Suppressor macrophage treated with lipopolysaccharide for 4 hours (primary cell): ENCODE measurements around the gene FANCF.

Experiments
- DNase-seq: peaks from one replicate; pipeline ENCODE4 v3.0.0-alpha.2; 2020

FANCF gene

DNA sequence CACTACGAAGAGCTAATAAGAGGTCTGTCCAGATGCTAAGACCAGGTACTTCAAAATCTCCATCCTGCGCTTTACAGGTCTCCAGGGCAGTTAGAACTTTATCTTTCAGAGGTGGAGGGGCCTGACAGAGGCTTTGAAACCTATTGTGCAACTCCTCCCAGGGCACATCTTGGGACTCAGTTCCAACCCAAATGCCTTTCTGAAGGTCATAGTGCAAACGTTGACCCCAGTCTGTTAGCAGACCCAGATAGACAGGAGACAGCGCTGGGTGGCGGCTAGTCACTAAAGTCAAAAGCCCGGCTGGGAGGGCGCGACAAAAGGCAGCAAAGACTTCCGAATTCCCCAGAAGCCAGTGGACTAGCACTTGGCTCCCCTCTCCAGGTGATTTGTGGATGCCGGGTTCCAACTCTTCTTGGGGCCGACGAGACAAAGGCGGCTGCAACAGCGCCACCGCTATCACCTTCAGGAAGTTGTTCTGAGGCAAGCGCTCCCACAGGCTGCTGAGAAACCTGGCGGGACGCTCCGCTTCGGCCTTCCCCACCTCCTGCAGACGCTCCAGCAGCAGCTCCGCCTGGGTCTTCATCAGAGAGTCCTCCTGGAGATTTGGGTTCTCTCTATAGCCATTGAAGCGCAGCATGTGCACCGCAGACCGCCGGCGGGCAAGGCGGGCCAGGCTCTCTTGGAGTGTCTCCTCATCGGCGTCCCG, 728 bp downstream of the FANCF start:
- peak; percentile 48 for DNase-seq

DNA sequence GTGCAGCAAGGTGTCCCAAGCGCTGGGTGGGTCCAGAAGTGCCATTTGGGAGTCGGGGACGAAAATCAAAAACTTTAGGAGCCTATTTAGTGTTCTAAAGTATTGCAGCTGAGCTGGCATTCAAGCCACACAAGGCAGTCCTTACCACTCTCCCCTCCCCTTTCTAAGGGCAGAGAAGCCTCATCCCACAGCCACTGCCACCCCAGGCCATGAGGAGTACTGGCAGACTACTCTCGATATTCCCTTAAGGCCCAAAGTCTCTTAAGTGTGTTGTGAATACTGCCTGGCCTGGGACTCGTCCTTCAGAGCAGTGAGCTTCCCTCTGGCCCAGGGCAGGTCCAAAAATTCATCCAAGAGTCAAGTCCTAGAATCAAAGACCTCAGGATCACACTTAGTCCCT, 7.8 kb downstream of the FANCF start:
- no peak for DNase-seq

DNA sequence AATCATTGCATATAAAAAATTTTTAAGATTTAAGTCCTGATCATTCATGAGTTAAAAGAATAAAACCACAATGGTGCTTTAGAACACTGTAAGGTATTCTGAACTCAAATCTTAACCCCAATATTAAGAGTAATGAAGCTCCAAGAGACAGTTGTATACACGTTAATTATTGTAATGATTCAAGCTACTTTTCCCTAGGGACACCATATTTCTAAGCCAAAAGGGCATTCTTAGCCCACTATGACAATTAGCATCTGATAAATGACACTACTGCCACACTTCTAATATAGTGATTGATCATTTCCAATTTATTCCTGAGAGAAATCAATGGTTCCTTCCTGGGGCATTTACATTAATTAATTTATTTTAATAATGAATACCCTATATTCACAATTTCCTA, 21.7 kb downstream of the FANCF start:
- DNase-seq = no peak

- DNase-seq = no peak
Measured at GRCh38 chr11:22602504-22602903, 23.1 kb downstream of the FANCF start.

- DNase-seq = no peak
Measured at GRCh38 chr11:22599458-22599857, 26.2 kb downstream of the FANCF start.

GRCh38 chr11:22597062-22597461, 28.6 kb downstream of the FANCF start:
- DNase-seq = no peak

- DNase-seq = no peak
Measured at GRCh38 chr11:22584976-22585375, 40.6 kb downstream of the FANCF start.

DNA sequence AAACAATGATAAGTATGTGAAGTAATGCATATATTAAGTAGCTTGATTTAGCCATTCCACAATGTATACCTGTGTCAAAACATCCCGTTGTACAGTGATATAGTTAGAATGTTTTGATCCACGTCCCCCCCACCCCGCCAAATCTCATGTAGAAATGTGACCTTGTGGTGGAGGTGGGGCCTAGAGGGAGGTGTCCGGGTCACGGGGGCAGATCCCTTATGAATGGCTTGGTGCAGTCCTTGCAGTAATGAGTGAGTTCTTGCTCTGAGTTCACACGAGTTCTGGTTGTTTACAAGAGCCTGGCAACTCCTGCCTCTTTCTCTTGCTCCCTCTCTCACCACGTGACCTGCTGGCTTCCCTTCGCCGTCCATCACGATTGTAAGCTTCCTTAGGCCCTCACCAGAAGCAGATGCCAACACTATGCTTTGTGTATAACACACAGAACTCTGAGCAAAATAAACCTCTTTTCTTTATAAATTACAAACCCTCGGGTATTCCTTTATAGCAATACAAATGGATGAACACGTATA, 41.6 kb downstream of the FANCF start:
- no peak for DNase-seq

DNA sequence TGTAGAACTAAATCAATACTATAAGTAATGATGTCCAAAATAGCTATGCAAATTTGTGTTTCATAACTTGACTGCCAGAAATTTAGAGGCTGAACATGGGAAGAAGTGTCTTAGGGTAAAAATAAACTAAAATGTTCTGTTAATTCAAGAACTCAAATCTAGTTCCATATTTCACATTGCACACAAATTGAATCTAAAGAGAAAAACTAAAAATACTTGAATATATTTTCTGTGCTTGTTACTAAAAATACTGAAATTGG, 43.5 kb downstream of the FANCF start:
- DNase-seq = no peak

DNA sequence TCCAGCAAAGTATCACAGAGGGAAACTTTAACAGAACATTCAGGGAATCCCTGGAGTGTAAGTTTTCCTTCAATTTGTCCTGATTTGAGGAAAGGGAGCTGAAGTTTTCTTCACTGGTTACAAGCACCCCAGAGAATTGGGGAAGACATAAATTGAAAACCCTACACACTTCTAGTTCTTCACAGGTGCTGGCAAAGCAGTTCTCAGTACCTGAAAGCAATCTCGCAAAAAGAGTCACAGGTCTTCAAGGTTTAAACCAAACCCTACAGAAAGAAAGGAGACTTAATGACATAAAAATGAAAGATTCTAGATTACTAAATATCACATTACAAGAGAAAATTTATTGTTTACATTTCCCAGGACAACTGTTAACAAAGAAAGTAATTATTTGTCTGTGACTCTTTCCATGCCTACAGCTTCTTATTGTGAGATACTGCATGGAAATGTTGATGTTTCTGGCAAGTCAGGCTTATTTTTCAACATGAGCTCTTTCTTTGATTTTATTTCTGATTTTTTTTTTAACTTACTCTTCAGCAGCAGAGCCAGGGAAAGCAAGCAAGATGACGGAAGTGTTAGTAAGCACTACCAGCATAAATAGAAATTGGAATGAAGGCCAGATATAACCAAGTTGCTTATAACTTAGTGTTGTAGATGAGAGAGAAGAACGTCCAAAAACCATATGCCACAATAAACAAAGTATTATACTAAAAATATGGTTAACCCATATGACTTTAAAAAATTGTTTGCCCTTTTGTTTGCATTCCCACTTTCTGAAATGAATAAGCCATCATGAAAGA, 44.1 kb downstream of the FANCF start:
- DNase-seq = no peak

DNA sequence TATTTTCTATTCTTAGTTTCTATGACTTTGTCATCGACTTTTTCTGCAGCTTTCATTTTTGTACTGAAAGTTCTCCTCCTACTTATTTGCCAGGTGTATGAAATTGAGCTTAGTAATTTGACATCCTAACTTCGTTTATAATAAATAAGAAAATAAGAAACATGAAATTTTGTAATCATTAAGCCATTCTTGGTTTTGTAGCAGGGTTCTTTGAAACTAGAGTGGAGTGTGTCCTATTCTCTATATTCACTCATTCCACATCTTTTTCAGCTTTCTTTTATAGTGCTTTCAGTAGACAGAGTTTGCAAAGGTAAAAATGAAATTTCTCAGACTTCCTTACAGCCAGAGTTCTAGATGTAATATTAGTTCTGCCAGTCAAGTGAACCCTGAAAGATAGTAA, 47.8 kb downstream of the FANCF start:
- no peak for DNase-seq
